Measurements from ENCODE around the gene SCUBE3. TPM values are rescaled to one million over a fixed set of nuclear protein-coding genes. Genes with fewer than 3 reads are reported as not detected.

The SCUBE3 gene
- total and polyA plus RNA-seq, 9 of the 15 experiments (the other 6 are each of a cell fraction or from before 2014, with no cell fraction given) = 0.01 to 0.11 TPM; not detected in 7

GRCh38 chr6:35216851-35217811, 3.4 kb downstream of the SCUBE3 start:
- BruUV-seq (replicated peaks) = no TSS peak
- Histone ChIP-seq H3K27me3 (ENCODE audit: control insufficient read depth in 2 of 2, insufficient read depth in 2 of 2, low read length in 2 of 2) (peaks cover 45 to 69% of the 10 kb centered on the region in 2 experiments), H3K9me3 (replicated peaks; ENCODE audit: control insufficient read depth, insufficient read depth, low read depth, low read length) (no peaks in the 10 kb centered on the region), H2AFZ (ENCODE audit: low read depth, low read length) (no peak overlapping the region), H3K9ac (ENCODE audit: insufficient read depth in 1 of 2, low read depth in 2 of 2, low read length in 2 of 2) (no peak overlapping the region), H4K20me1 (replicated peaks; ENCODE audit: control insufficient read depth, insufficient read depth, low read length) (peaks cover 12% of the 10 kb centered on the region; the same call in 1 of the 2 replicates), H3K4me2 (ENCODE audit: insufficient read depth, low read length) (no peak overlapping the region), H3K9me1 (ENCODE audit: control insufficient read depth, insufficient read depth, low read length) (no peaks in the 10 kb centered on the region), H3K4me1 (replicated peaks in 1 of 2; ENCODE audit: control insufficient read depth in 2 of 2, insufficient read depth in 2 of 2, low read length in 2 of 2) (peaks cover 4 to 22% of the 10 kb centered on the region in 2 experiments; a peak in 4 of 5 replicates), H3K4me3 (no peak overlapping the region), H3K79me2 (ENCODE audit: control insufficient read depth, insufficient read depth, low read length) (no peaks in the 10 kb centered on the region), H3K36me3 (ENCODE audit: control insufficient read depth, insufficient read depth, low read length) (no peaks in the 10 kb centered on the region), H3K27ac (ENCODE audit: extremely low read depth, low read depth, low read length) (no peak overlapping the region)
- DNase-seq (ENCODE audit: extremely low read depth in 1 of 4, low spot score in 3 of 4) = peak in 2 of 4 experiments; percentile 46 to 50
- 19% methylated on average over 11 of the region's 17 CpGs for WGBS (ENCODE audit: insufficient coverage, low coverage, missing lambda C conversion rate)
- ChIA-PET POLR2A (interaction anchor here (0.6 to 1.8 kb wide), 7 partner anchors 9 to 232 kb away, joined by 3 to 9 read pairs (median 3); partner anchors contain the start of gene ZNF76), CTCF (ENCODE audit: low intra/inter-chr PET ratio) (no interaction called here)
- ATAC-seq = peak; percentile 43
- intact Hi-C loops (cut with micrococcal nuclease) = no loop called here
- in situ Hi-C loops (cut with MboI) = no loop called here
- TF ChIP-seq DACH1 (IDR thresholded peaks at IDR 0.05; ENCODE audit: partially characterized antibody) (no peak), FOXA1 (IDR thresholded peaks at IDR 0.05; ENCODE audit: borderline replicate concordance) (no peak), ZNF707 (CRISPR knock-in tag; conservative IDR thresholded peaks at IDR 0.05) (no peak), C11orf30 (IDR thresholded peaks at IDR 0.05; ENCODE audit: low read depth) (no peak), RCOR1 (IDR thresholded peaks at IDR 0.05; ENCODE audit: borderline replicate concordance in 1 of 2, low read depth in 2 of 2, low read length in 2 of 2) (no peak), RBM34 (IDR thresholded peaks at IDR 0.05; ENCODE audit: borderline replicate concordance, insufficient read depth, low read length) (no peak), ZNF740 (CRISPR knock-in tag; IDR thresholded peaks at IDR 0.05) (0 out of 2 replicates have a peak, but pooled peaks have one; percentile 48), ZNF740 (tag; IDR thresholded peaks at IDR 0.05) (peak in 1 of 2 experiments; percentile 46; a peak in 1 of 4 replicates), VEZF1 (CRISPR knock-in tag; IDR thresholded peaks at IDR 0.05) (peak; percentile 38; the same call in 1 of the 2 replicates)
- no peak for FAIRE-seq
